Measurements from ENCODE around the gene TMEM240.
"Not testable (repeated sequence)": the region's sequence is repeated elsewhere in the genome, so short reads cannot be mapped to it uniquely, and the experiment has no call there.

Gene TMEM240

GRCh38 chr1:1507305-1507704 is 33.1 kb downstream of the TMEM240 start:
- FAIRE-seq (no peak), DNase-seq (ENCODE audit: insufficient read length, low spot score) (no peak)
- no peak for TF ChIP-seq CTCF (IDR thresholded peaks at IDR 0.05; ENCODE audit: insufficient read depth, missing control alignments)

- FAIRE-seq, result not testable (repeated sequence)
Measured at GRCh38 chr1:1505801-1506200, 34.6 kb downstream of the TMEM240 start.

GRCh38 chr1:1505366-1505798 is 35.0 kb downstream of the TMEM240 start:
- not testable (repeated sequence) for DNase-seq (ENCODE audit: insufficient read length, low spot score); FAIRE-seq
- peak; percentile 21 for TF ChIP-seq CTCF (IDR thresholded peaks at IDR 0.05; ENCODE audit: insufficient read depth, missing control alignments)

More at GRCh38 chr1:1505801-1506200, 34.6 kb downstream of the TMEM240 start:
- not testable (repeated sequence) for DNase-seq (ENCODE audit: insufficient read length, low spot score)

GRCh38 chr1:1504777-1505365 is 35.6 kb downstream of the TMEM240 start:
- not testable (repeated sequence) for FAIRE-seq; DNase-seq (ENCODE audit: insufficient read length, low spot score)
- TF ChIP-seq CTCF (IDR thresholded peaks at IDR 0.05; ENCODE audit: insufficient read depth, missing control alignments), result peak; percentile 47

- not testable (repeated sequence) for DNase-seq (ENCODE audit: insufficient read length, low spot score); FAIRE-seq
Measured at GRCh38 chr1:1495461-1495975, 44.9 kb downstream of the TMEM240 start.

- not testable (repeated sequence) for FAIRE-seq; DNase-seq (ENCODE audit: insufficient read length, low spot score)
Measured at GRCh38 chr1:1494311-1494710, 46.1 kb downstream of the TMEM240 start.

- DNase-seq (ENCODE audit: insufficient read length, low spot score) (no peak), FAIRE-seq (no peak)
- TF ChIP-seq CTCF (IDR thresholded peaks at IDR 0.05; ENCODE audit: insufficient read depth, missing control alignments), result no peak
Measured at GRCh38 chr1:1491601-1492000, 48.8 kb downstream of the TMEM240 start.

- DNase-seq (ENCODE audit: insufficient read length, low spot score) (no peak), FAIRE-seq (no peak)
- TF ChIP-seq CTCF (IDR thresholded peaks at IDR 0.05; ENCODE audit: insufficient read depth, missing control alignments), result no peak
Measured at GRCh38 chr1:1490633-1491230, 49.7 kb downstream of the TMEM240 start.
